Measurements from ENCODE around the gene ARHGAP15. TPM values are rescaled to one million over a fixed set of nuclear protein-coding genes. Genes with fewer than 3 reads are reported as not detected.

The ARHGAP15 gene
- total and polyA plus RNA-seq, 5 donors from 2014 or later = 242 to 285 (median 260) TPM

DNA sequence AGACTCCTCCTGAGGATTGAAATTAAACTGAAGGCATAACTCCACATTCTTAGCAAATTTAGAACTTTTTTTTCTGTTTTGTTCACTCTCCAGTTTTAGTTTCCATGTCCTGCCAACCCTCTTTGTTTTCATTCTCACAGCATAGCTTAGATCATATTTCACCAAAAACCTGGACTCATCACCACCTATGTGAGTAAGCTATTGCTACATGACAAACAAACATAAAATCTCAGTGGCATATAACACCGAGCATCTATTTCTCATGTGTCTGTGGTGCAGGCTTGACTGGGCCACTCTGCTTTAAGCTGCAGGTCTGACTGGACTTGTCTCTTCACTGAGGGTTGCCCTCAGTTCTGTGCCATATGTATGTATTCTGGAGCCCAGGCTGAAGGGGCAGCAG is 385.2 kb downstream of the ARHGAP15 start:
- H3K27ac ChIP-seq (ENCODE audit: insufficient read depth, low read length, poor library complexity, severe bottlenecking) = no peak overlapping the region
- no peak for DNase-seq
- Mint-ChIP-seq H3K36me3 (peaks cover 77% of the 10 kb centered on the region), H3K27ac (peak overlapping the region in 1 of 3 donors; percentile 58), H3K27me3 (no peaks in the 10 kb centered on the region), H3K9me3 (peaks cover 0 to 12% (median 2%) of the 10 kb centered on the region in 7 donors), H3K4me3 (no peak overlapping the region), H3K4me1 (peaks cover 6 to 23% (median 18%) of the 10 kb centered on the region in 4 donors)
- no peaks in the 10 kb centered on the region for H3K27me3 ChIP-seq (ENCODE audit: control insufficient read depth, insufficient read depth, low read length)
- H3K4me1 ChIP-seq (ENCODE audit: control insufficient read depth, insufficient read depth, low read length, poor library complexity, severe bottlenecking) = no peaks in the 10 kb centered on the region
- peaks cover 53% of the 10 kb centered on the region for H3K36me3 ChIP-seq (ENCODE audit: control insufficient read depth, insufficient read depth, low read length)
- ATAC-seq (ENCODE audit: low read depth in 2 of 2) = no peak
- no peaks in the 10 kb centered on the region for H3K9me3 ChIP-seq (ENCODE audit: control insufficient read depth in 2 of 2, low read length in 2 of 2)
- H3K4me3 ChIP-seq (ENCODE audit: low read depth, low read length) = no peak overlapping the region

DNA sequence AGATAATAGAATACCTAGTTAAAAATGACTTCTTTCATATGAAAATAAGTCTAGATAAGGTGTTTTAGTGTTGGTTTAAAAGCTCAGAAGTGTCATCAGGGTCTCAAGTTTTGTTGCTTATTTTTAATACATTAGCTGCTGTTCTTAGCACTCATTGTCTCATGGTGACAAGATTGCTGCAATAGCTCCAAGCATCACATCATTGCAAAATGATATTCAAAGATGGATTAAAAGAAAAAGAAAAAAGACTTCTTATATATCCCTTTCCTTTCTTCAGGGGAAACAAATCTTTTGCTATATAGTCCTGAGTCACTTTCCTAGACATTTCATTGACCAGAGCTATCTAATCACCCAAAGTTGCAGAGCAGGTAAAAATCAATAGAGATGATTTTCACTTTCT is 386.1 kb downstream of the ARHGAP15 start:
- no peak overlapping the region for H3K27ac ChIP-seq (ENCODE audit: insufficient read depth, low read length, poor library complexity, severe bottlenecking)
- H3K9me3 ChIP-seq (ENCODE audit: control insufficient read depth in 2 of 2, low read length in 2 of 2) = no peaks in the 10 kb centered on the region
- H3K4me1 ChIP-seq (ENCODE audit: control insufficient read depth, insufficient read depth, low read length, poor library complexity, severe bottlenecking) = no peaks in the 10 kb centered on the region
- ATAC-seq (ENCODE audit: low read depth in 2 of 2) = no peak
- peaks cover 0 to 12% (median 2%) of the 10 kb centered on the region in 7 donors for H3K9me3 Mint-ChIP-seq
- no peak overlapping the region for H3K4me3 Mint-ChIP-seq
- no peak overlapping the region for H3K4me3 ChIP-seq (ENCODE audit: low read depth, low read length)
- peaks cover 8 to 25% (median 16%) of the 10 kb centered on the region in 4 donors for H3K4me1 Mint-ChIP-seq
- no peaks in the 10 kb centered on the region for H3K27me3 Mint-ChIP-seq
- H3K27me3 ChIP-seq (ENCODE audit: control insufficient read depth, insufficient read depth, low read length) = no peaks in the 10 kb centered on the region
- H3K36me3 ChIP-seq (ENCODE audit: control insufficient read depth, insufficient read depth, low read length) = peaks cover 55% of the 10 kb centered on the region
- peaks cover 83% of the 10 kb centered on the region for H3K36me3 Mint-ChIP-seq
- H3K27ac Mint-ChIP-seq = no peak overlapping the region
- DNase-seq = no peak

DNA sequence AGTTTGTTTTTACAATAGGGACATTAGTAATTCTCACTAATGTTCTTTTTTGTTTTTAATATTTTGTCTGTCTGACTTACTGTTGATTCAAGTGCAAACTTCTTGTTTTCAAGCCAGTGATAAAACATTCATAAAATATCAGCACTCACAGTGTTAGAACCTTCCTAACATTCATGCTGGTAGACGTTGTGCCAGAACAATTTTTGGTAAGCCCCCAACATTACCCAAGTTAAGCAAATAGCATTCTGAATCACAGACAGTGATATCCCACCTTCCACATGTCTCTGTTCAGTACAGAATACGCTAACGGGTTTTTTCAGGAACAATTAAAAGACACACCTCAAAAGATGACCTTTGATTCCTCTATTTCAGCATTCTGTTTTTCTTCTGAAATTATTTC is 390.3 kb downstream of the ARHGAP15 start:
- H3K36me3 ChIP-seq (ENCODE audit: control insufficient read depth, insufficient read depth, low read length) = peaks cover 54% of the 10 kb centered on the region
- Mint-ChIP-seq H3K36me3 (peaks cover 77% of the 10 kb centered on the region), H3K27me3 (no peaks in the 10 kb centered on the region), H3K9me3 (peaks cover 0 to 4% (median 2%) of the 10 kb centered on the region in 7 donors), H3K27ac (no peak overlapping the region), H3K4me3 (no peak overlapping the region), H3K4me1 (peaks cover 18 to 35% (median 29%) of the 10 kb centered on the region in 4 donors)
- H3K4me3 ChIP-seq (ENCODE audit: low read depth, low read length) = no peak overlapping the region
- no peaks in the 10 kb centered on the region for H3K27me3 ChIP-seq (ENCODE audit: control insufficient read depth, insufficient read depth, low read length)
- ATAC-seq (ENCODE audit: low read depth in 2 of 2) (no peak), DNase-seq (no peak)
- H3K27ac ChIP-seq (ENCODE audit: insufficient read depth, low read length, poor library complexity, severe bottlenecking) = no peak overlapping the region
- H3K9me3 ChIP-seq (ENCODE audit: control insufficient read depth in 2 of 2, low read length in 2 of 2) = no peaks in the 10 kb centered on the region
- H3K4me1 ChIP-seq (ENCODE audit: control insufficient read depth, insufficient read depth, low read length, poor library complexity, severe bottlenecking) = peaks cover 6% of the 10 kb centered on the region

DNA sequence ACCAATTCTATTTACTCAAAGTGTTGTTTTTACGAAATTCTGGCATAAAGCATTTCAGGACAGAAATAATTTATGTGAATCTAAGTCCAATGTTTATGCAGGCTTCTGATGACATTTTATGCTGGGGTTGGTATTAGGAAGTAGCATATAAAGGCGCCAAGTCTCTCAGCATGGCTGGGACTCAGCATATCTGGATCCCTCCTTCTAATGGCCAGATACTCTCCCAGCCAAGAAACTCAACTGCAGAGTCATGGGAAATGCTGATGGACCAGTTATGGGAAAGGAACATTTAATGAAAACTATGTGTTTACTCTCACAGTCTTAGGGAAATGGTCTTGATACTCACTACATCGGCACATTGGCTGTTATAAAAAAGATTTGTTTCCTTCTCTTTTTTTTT is 392.2 kb downstream of the ARHGAP15 start:
- H3K27me3 ChIP-seq (ENCODE audit: control insufficient read depth, insufficient read depth, low read length) = no peaks in the 10 kb centered on the region
- Mint-ChIP-seq H3K4me3 (peak overlapping the region in 1 of 4 donors; percentile 35), H3K27ac (peak overlapping the region in 1 of 3 donors; percentile 43)

DNA sequence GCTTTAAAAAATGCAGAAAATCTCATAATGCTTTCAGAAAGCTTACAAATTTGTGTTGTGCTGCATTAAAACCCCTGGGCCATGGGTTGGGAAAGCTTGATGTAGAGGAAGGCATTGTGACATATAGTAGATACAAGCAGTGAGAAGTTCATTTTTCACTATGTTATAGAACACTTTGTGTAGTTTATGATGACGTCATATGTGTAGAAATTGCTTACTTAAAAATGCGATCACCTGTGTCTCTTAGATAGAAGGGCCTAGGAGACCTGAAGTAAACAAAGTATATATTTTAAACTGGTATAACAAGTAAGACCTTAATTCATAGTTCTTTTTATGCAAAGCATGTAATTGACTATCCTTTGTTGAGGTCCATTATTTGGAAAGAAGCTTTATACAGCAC is 393.5 kb downstream of the ARHGAP15 start:
- Mint-ChIP-seq H3K9me3 (no peaks in the 10 kb centered on the region), H3K27me3 (no peaks in the 10 kb centered on the region), H3K4me1 (peaks cover 30 to 51% (median 37%) of the 10 kb centered on the region in 4 donors), H3K4me3 (no peak overlapping the region), H3K27ac (no peak overlapping the region), H3K36me3 (peaks cover 54% of the 10 kb centered on the region)
- peaks cover 40% of the 10 kb centered on the region for H3K36me3 ChIP-seq (ENCODE audit: control insufficient read depth, insufficient read depth, low read length)
- DNase-seq (no peak), ATAC-seq (ENCODE audit: low read depth in 2 of 2) (no peak)
- H3K9me3 ChIP-seq (ENCODE audit: control insufficient read depth in 2 of 2, low read length in 2 of 2) = no peaks in the 10 kb centered on the region
- H3K27ac ChIP-seq (ENCODE audit: insufficient read depth, low read length, poor library complexity, severe bottlenecking) = no peak overlapping the region
- peaks cover 13% of the 10 kb centered on the region for H3K4me1 ChIP-seq (ENCODE audit: control insufficient read depth, insufficient read depth, low read length, poor library complexity, severe bottlenecking)
- no peak overlapping the region for H3K4me3 ChIP-seq (ENCODE audit: low read depth, low read length)
- H3K27me3 ChIP-seq (ENCODE audit: control insufficient read depth, insufficient read depth, low read length) = no peaks in the 10 kb centered on the region

More for the DNA sequence above, 392.2 kb downstream of the ARHGAP15 start:
- peaks cover 13% of the 10 kb centered on the region for H3K4me1 ChIP-seq (ENCODE audit: control insufficient read depth, insufficient read depth, low read length, poor library complexity, severe bottlenecking)
- no peak overlapping the region for H3K4me3 ChIP-seq (ENCODE audit: low read depth, low read length)
- ATAC-seq (ENCODE audit: low read depth in 2 of 2) (no peak), DNase-seq (no peak)
- no peaks in the 10 kb centered on the region for H3K9me3 ChIP-seq (ENCODE audit: control insufficient read depth in 2 of 2, low read length in 2 of 2)
- Mint-ChIP-seq H3K27me3 (no peaks in the 10 kb centered on the region), H3K36me3 (peaks cover 63% of the 10 kb centered on the region), H3K4me1 (peaks cover 31 to 49% (median 37%) of the 10 kb centered on the region in 4 donors), H3K9me3 (no peaks in the 10 kb centered on the region)
- no peak overlapping the region for H3K27ac ChIP-seq (ENCODE audit: insufficient read depth, low read length, poor library complexity, severe bottlenecking)
- peaks cover 49% of the 10 kb centered on the region for H3K36me3 ChIP-seq (ENCODE audit: control insufficient read depth, insufficient read depth, low read length)

DNA sequence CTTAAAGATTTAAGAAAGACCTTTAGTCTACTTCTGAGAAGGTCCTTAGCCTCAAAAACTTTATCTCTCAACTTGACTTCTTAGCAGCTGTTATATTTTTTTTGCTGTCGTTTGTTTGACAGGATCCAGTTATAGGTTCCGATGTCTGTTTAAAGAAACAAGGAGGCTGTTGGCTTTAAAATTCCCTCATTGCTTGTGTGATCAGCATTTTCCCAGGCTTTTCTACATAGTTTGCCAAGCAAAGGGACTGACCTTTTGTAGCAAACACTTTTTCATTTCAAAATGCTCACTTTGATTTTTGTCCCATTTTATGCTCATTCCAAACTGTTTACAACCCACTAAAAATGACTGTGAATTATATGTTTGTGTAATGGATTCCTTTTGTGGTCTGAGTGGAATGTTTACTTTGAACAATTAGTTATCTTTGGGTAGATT is 394.9 kb downstream of the ARHGAP15 start:
- no peaks in the 10 kb centered on the region for H3K9me3 Mint-ChIP-seq
- Histone ChIP-seq H3K27ac (ENCODE audit: insufficient read depth, low read length, poor library complexity, severe bottlenecking) (no peak overlapping the region), H3K9me3 (ENCODE audit: control insufficient read depth in 2 of 2, low read length in 2 of 2) (no peaks in the 10 kb centered on the region), H3K4me3 (ENCODE audit: low read depth, low read length) (no peak overlapping the region), H3K4me1 (ENCODE audit: control insufficient read depth, insufficient read depth, low read length, poor library complexity, severe bottlenecking) (peaks cover 13% of the 10 kb centered on the region), H3K36me3 (ENCODE audit: control insufficient read depth, insufficient read depth, low read length) (peaks cover 27% of the 10 kb centered on the region), H3K27me3 (ENCODE audit: control insufficient read depth, insufficient read depth, low read length) (no peaks in the 10 kb centered on the region)
- H3K27ac Mint-ChIP-seq = no peak overlapping the region
- peaks cover 35 to 56% (median 45%) of the 10 kb centered on the region in 4 donors for H3K4me1 Mint-ChIP-seq
- DNase-seq (no peak), ATAC-seq (ENCODE audit: low read depth in 2 of 2) (no peak)
- peaks cover 56% of the 10 kb centered on the region for H3K36me3 Mint-ChIP-seq
- no peaks in the 10 kb centered on the region for H3K27me3 Mint-ChIP-seq
- H3K4me3 Mint-ChIP-seq = no peak overlapping the region

DNA sequence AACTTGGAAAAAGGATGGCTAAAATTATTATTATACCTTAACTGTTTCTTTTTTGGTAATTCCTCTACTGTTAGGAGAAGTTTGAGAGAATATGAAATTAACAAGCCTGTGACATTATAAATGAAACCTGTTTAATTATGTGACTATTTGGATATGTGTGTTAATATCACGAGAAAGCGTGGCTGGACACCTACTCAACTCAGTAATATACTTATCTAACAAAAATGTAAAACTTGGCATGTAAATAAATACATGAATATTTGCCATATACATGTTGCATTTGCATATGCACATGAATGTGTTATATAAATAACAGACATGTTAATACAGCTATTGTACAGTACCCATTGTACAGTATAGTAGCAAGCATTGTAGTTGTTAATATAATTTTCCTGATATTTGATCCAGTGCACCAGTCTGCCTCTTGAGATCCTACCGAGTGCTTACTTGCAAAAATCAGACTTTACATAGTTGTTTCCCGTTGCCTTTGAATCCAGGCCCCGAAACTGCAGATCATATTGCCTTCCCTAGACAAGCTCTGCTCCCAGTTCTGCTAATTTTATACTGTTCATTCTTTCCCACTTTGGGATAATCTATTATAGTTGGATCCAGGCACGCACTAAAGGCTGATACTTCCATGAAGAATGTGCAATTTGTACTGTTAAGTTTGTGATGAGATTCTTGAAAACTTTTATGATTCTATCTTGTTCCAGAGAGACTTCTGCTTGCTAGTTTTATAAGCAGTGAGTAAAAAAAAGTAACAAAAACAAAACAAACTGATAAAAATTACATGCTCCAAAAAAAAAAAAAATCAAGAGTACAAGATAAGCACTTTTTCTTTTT is 395.6 kb downstream of the ARHGAP15 start:
- DNase-seq = no peak
- H3K4me3 Mint-ChIP-seq = peak overlapping the region in 1 of 4 donors; percentile 49
- Histone ChIP-seq H3K27ac (ENCODE audit: insufficient read depth, low read length, poor library complexity, severe bottlenecking) (no peak overlapping the region), H3K4me1 (ENCODE audit: control insufficient read depth, insufficient read depth, low read length, poor library complexity, severe bottlenecking) (peaks cover 13% of the 10 kb centered on the region), H3K27me3 (ENCODE audit: control insufficient read depth, insufficient read depth, low read length) (no peaks in the 10 kb centered on the region), H3K36me3 (ENCODE audit: control insufficient read depth, insufficient read depth, low read length) (peaks cover 22% of the 10 kb centered on the region), H3K4me3 (ENCODE audit: low read depth, low read length) (peak overlapping the region; percentile 10), H3K9me3 (ENCODE audit: control insufficient read depth in 2 of 2, low read length in 2 of 2) (no peaks in the 10 kb centered on the region)
- peaks cover 56% of the 10 kb centered on the region for H3K36me3 Mint-ChIP-seq
- no peaks in the 10 kb centered on the region for H3K9me3 Mint-ChIP-seq
- H3K27me3 Mint-ChIP-seq = no peaks in the 10 kb centered on the region
- H3K27ac Mint-ChIP-seq = peak overlapping the region; percentile 16 to 76 (median 33)
- peaks cover 41 to 63% (median 51%) of the 10 kb centered on the region in 4 donors for H3K4me1 Mint-ChIP-seq
- no peak for ATAC-seq (ENCODE audit: low read depth in 2 of 2)

Measured in CD4-positive, CD25-positive, alpha-beta regulatory T cell (primary cell).